Thyroid gland (tissue), 4 donors: ENCODE results near the gene FOXP2.

Source experiments
- CTCF ChIP-seq, 6 experiments: fragments of 200-600 bp in 3 of 6; fragments of 450-650 bp in 3 of 6; sonication (generic) in 3 of 6; IDR thresholded peaks; one replicate each; pipeline ENCODE4 v1.5.1; 2016 to 2019; ENCODE audit warnings: antibody characterized with exemption in 6 of 6, mild to moderate bottlenecking in 2 of 6, inconsistent platforms in 1 of 6, moderate library complexity in 1 of 6
- POLR2A ChIP-seq, 2 donors: fragments of 450-650 bp; IDR thresholded peaks; one replicate each; pipeline ENCODE4 v1.6.1; 2017; ENCODE audit warnings: antibody characterized with exemption in 2 of 2, mild to moderate bottlenecking in 2 of 2, moderate library complexity in 1 of 2

DNA sequence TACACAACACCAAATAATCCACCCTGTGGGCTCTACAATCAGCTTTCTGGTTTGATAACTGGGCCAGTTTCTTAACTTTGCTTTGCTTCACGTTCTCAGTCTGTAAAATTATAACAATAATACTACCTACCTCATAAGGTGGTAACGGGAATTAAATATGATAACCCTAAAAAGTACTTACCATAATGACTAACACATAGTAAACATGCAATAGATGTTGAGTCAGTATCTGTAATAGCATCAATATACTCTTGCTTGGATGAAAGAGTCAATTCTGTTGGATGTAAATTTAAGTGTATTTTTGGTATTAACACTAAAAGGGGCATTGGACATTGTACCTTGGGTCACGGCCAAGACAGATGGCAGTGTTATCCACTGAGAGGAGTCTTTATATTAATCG, 160.5 kb downstream of the FOXP2 start:
- no peak for TF ChIP-seq POLR2A (IDR thresholded peaks at IDR 0.05)
- TF ChIP-seq CTCF (IDR thresholded peaks at IDR 0.05) = no peak
